ENCODE results near the gene AIRE.

The AIRE gene

GRCh38 chr21:44258056-44258725, 27.5 kb upstream of the AIRE start:
- H3K4me3 ChIP-seq = no peak overlapping the region
- no peak overlapping the region for H3K27ac ChIP-seq
- TF ChIP-seq CTCF (IDR thresholded peaks at IDR 0.05) = no peak
- DNase-seq (ENCODE audit: low spot score) = peak; percentile 68

GRCh38 chr21:44259082-44259705, 26.5 kb upstream of the AIRE start:
- no peak for TF ChIP-seq CTCF (IDR thresholded peaks at IDR 0.05)
- peak; percentile 65 for DNase-seq (ENCODE audit: low spot score)
- no peak overlapping the region for H3K27ac ChIP-seq

GRCh38 chr21:44260066-44260465, 25.6 kb upstream of the AIRE start:
- Histone ChIP-seq H3K27ac (no peak overlapping the region), H3K4me3 (no peak overlapping the region)
- DNase-seq (ENCODE audit: low spot score) = no peak
- no peak for TF ChIP-seq CTCF (IDR thresholded peaks at IDR 0.05)

More at GRCh38 chr21:44259082-44259705, 26.5 kb upstream of the AIRE start:
- no peak overlapping the region for H3K4me3 ChIP-seq

- no peak for TF ChIP-seq CTCF (IDR thresholded peaks at IDR 0.05)
- no peak overlapping the region for H3K27ac ChIP-seq
- DNase-seq (ENCODE audit: low spot score) = no peak
Measured at GRCh38 chr21:44260791-44261631, 24.7 kb upstream of the AIRE start.

GRCh38 chr21:44261675-44262295, 23.9 kb upstream of the AIRE start, which contains the start of gene DNMT3L:
TSS of gene DNMT3L (minus strand) at chr21:44261897. CDS start at chr21:44261259, 638 bp downstream.
- DNase-seq (ENCODE audit: low spot score) = no peak
- Histone ChIP-seq H3K4me3 (no peak within 1 kb of the TSS), H3K27ac (no peak within 1 kb of the TSS)
- TF ChIP-seq CTCF (IDR thresholded peaks at IDR 0.05) = no peak

More at GRCh38 chr21:44260791-44261631, 24.7 kb upstream of the AIRE start:
- no peak overlapping the region for H3K4me3 ChIP-seq

- no peak for DNase-seq (ENCODE audit: low spot score)
- Histone ChIP-seq H3K4me3 (no peak overlapping the region), H3K27ac (no peak overlapping the region)
- TF ChIP-seq CTCF (IDR thresholded peaks at IDR 0.05) = no peak
Measured at GRCh38 chr21:44262338-44263056, 23.2 kb upstream of the AIRE start.

Measured in coronary artery (tissue), 2 donors.